GM21515 (cell line): ENCODE measurements around the gene MRC1.
"Not testable (repeated sequence)": the region's sequence is repeated elsewhere in the genome, so short reads cannot be mapped to it uniquely, and the experiment has no call there.

Experiments used
- ATAC-seq: cut with Tn5 transposase; IDR thresholded peaks from one replicate; pipeline ENCODE4 v1.9.1; 2021; ENCODE audit not compliant: unreplicated experiment

Gene MRC1

DNA sequence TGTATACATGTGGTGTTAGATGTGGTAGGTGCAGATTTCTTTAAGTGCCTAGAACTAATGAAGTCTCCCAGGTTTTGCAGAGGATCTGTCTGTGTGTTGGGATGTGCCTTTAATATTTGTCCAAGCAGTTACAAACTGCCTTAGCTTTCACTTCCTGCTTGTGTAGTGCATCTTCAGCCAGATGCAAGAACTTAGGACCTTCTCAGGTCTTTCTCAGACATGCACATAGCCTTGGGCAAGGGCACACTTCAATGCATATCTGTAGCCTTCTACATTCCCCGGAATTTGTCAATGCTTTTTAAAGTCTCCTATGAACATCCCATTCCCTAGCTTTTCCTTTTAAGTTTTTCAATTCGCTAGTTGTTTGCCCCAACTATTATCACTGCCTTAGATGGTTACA is 95.4 kb downstream of the MRC1 start:
- ATAC-seq = no peak

- ATAC-seq = no peak
Measured at GRCh38 chr10:17905491-17905890, 96.3 kb downstream of the MRC1 start.

- ATAC-seq = no peak
Measured at GRCh38 chr10:17906002-17906401, 96.9 kb downstream of the MRC1 start.

DNA sequence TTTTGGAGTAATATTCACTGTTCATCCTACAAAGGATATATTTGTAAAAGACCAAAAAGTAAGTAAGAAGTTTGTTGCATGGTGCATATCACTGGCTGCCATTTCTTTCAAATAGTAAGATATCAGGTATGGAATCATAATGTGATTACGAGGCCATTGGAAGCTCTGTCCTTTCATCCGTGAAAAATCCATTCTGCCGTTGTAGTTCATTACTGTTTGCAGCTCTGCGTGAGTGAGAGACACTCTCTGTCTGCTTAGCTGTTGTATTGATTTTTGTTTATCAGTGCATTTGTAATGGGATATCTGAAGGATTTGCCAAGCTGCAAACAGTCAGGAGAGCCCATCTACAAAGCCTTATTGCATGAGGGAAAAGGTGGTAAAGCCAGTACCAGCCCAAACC is 98.5 kb downstream of the MRC1 start:
- ATAC-seq = no peak

DNA sequence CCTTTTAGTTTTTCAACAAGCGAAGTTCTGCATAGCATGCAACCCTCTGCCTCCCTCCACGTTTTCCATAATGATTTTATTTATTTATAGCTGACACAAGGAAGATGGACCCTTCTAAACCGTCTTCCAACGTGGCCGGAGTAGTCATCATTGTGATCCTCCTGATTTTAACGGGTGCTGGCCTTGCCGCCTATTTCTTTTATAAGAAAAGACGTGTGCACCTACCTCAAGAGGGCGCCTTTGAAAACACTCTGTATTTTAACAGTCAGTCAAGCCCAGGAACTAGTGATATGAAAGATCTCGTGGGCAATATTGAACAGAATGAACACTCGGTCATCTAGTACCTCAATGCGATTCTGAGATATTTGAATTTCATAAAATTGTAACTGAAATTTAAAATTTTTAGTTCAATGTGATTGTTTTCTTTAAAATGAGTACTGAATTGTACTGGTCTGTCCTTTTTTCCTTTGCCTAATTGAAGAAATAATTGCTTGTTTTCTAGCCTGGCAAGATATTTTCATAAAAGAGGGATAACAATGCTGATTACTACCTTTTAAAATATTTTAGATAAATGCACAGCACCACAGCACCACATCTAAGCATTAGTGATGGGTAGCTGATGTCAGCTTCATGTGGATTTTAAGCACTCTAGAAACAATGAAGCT is 101.1 kb downstream of the MRC1 start:
- peak; percentile 52 for ATAC-seq

DNA sequence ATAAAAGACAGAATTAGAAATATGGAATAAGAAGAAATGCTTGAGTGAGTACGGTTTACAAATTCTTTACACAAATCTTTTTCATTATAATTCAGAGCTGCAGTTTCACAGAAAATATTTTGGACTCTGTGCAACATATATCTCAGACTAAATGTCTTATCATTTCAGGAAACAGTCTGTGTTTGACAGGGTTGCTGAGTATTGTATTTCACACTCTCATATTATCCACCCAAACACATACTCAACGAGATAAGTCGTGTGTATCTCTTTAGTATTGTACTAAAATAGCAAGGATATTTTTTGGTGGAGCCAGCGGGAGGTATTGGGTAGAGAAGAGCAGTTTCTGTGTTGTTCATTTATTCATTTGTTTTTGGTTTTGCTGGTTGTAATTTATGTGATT is 103.6 kb downstream of the MRC1 start:
- ATAC-seq = no peak

DNA sequence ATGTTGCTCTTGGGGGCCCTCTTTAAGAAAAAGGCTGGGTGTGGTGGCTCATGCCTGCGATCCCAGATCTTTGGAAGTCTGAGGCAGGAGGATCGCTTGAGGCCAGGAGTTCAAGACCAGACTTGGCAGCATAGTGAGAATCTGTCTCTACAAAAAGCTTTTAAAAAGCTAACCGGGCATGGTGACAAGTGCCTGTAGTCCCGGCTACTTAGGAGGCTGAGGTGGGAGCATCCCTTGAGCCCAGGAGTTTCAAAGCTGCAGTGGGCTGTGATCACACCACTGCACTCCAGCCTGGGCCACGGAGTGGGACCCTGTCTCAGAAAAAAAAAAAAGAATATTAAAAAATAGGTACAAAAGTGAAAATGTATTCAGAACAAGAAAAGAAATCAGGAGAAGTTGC is 104.5 kb downstream of the MRC1 start:
- no peak for ATAC-seq

DNA sequence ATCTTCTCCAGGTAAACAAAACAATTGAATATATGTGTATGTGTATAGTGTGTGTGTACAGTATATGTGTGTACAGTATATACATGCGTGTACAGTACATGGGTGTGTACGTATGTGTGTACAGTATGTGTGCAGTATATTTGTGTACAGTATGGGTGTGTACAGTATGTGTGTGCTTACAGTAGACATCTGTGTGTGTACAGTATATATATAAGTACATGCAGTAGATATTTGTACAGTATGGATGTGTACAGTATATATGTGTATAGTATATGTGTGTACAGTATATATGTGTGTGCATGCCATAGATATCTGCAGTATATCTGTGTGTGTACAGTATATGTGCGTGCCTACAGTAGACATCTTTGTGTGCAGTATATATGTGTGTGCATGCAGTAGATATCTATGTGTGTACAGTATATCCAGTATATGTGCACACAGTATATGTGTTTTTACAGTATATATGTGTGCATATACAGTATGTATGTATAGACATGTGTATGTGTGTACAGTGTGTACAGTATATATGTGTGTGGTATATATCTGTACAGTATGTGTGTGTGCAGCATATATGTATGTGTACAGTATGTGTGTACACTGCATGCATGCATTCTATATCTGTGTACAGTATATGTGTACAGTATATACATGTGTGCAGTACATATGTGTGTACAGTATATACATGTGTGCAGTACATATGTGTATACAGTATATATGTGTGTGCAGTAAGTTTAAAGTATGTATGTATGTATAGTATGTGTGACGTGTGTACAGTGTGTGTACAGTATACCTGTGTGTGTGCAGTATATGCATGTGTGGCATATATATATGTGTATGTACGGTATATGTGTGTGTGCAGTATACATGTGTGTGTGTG is 105.3 kb downstream of the MRC1 start:
- no peak for ATAC-seq

DNA sequence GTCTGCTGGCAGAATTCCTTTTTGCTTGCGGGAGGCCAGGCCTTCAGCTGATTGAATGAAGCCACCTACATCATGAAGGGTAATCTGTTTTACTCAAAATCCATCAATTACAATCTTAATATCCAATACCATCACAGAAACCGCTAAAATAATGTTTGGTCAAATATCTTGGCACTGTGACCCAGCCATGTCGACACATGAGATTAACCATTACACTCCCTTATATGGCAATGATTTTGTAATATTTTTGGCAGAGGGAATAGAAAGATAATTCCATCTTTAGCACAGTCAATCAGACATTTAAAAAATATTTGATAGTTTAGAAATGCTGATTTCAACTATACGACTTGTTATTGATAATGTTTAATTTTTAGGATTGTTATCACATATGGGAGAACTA is 106.0 kb downstream of the MRC1 start:
- ATAC-seq = no peak

DNA sequence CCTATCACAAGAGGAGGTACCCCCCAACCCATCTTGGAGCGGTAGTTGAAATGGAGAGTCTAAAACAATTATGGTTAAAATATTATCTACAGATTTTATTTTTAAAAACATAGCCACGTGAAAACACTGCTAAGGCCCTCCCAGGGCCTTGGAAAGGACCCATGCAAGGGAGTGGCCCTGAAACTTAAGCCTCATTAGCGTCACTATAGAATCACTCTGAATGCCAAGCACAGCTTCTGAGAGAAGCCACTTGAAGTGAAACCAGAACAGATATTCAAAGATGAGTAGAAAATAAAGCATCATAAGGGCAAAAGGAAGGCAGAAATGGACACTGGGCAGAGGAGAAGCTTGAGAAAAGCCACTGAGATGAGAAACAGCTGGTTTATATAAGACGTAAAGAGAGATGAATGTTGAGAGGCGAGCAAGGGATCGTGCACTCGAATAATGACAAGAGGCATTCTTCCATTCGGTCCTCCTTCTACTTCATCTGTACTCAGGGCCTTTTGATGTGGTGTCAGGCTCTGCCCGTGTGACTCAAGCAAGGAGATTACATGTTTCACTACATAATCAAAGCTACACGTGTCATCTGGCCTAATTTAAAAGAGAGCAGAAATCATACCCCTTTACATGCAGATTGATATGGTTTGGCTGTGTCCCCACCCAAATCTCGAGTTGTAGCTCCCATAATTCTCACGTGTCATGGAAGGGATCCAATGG is 109.2 kb downstream of the MRC1 start:
- no peak for ATAC-seq

- no peak for ATAC-seq
Measured at GRCh38 chr10:17921378-17921777, 112.2 kb downstream of the MRC1 start.

DNA sequence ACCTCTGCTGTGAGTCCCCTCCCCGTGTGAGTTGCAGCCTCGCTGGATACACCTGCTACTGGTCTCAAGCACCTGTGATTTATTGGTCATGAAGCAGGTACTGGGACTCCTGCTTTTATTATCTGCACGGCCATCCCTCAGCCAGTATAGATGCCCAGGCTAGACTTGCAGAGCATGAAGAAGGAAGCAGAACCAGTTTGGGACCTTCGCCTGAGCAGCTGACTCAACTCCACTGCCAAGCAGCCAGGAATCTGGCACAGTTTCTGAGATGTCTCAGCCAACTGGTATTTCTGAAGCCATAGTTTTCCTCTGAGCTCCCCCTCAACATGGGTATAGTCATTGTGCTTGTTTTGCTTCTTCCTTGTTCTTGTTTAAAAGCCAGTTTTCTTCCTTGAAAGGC is 114.6 kb downstream of the MRC1 start:
- ATAC-seq = no peak

DNA sequence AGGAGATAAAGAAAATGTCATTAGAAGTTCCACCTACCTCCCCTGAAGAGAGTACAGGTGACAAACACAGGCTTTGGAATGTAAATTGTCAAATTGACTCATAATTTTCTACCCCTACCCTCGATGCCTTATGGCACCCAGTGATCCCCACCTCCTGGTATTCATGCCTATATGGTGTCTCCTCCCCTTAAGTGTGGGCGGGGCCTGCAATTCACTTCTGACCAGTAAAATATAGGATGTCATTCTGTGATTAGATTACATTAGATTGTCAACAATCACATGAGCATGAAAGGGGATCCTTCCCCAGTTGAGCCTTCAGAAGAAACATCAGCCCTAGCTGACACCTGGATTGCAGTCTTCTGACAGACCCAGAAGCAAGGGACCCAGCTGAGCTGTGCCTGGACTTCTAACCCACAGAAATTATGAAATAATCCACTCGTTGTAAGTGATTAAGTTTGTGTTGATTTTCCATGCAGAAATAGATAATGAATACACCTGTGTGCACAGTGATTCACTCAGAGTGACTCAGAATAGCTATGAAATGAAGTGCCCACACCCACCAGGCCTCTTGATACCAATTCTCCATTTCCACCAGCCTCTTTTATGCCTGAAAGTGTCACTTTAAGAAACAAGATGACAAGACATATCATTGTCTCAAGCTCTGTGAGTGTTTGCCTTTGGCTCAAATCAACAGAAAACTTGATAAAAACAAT is 134.0 kb downstream of the MRC1 start:
- ATAC-seq = no peak

DNA sequence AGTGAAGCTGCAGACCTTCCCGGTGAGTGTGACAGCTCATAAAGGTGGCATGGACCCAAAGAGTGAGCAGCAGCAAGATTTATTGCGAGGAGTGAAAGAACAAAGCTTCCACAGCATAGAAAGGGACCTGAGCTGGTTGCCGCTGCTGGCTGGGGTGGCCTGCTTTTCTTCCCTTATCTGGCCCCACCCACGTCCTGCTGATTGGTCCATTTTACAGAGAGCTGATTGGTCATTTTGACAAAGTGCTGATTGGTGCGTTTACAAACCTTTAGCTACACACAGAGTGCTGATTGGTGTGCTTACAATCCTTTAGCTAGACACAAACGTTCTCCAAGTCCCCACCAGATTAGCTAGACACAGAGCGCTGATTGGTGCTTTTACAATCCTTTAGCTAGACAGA is 141.1 kb downstream of the MRC1 start:
- not testable (repeated sequence) for ATAC-seq

- no peak for ATAC-seq
Measured at GRCh38 chr10:17950726-17951125, 141.6 kb downstream of the MRC1 start.

DNA sequence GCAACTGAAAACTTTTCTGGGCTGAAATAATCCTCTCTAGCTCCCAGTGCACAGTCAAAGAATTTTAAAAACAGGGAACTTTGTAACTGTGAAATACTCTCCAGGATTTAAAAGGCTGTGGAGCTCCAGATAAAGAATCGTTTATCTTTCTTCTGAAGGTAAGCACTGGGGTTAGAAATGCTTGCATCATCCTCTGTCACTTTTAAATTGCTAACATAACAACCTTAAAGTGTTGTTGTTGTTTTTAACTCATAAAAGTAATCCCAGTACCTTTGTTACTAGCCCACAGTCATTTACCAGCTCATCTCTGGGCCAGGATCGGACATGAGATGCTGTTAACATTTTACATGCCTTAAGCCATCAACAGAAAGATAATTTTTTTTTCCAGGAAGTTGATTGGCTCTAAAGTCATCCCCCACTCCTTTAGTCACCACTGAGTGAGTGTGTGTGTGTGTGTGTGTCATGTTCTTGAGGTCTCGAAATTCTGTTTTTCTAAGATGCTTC is 142.8 kb downstream of the MRC1 start, which contains the start of gene SLC39A12:
Gene SLC39A12, plus strand, starts transcription at position 51 of the 504 bp plus-strand sequence. CDS start 1,359 bp downstream, outside the sequence.
- no peak for ATAC-seq

GRCh38 chr10:17954372-17954771 is 145.2 kb downstream of the MRC1 start:
- ATAC-seq = not testable (repeated sequence)

GRCh38 chr10:17954861-17955260 is 145.7 kb downstream of the MRC1 start:
- no peak for ATAC-seq

GRCh38 chr10:17958049-17958448 is 148.9 kb downstream of the MRC1 start:
- ATAC-seq = no peak

DNA sequence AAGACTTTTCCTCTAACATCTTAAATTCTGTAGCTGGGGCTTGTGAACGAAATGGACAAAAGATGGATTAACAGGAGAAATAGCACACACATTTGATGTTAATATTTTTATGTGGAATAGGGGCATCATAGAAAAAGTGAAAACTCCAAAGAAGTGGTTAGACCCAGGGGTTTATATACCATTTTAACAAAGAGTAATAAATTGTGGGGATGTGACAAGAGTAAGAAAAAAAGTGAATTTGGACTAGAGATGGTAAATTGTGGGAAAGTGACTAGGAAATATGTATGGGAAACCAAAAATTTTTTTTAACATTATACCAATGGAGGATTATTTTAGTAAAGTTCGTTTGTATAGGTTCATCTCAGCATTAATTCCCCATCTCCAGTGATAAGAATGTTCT is 150.7 kb downstream of the MRC1 start:
- no peak for ATAC-seq
